CD8-positive, alpha-beta memory T cell (primary cell): ENCODE measurements around the gene SLC19A3. TPM values are rescaled to one million over a fixed set of nuclear protein-coding genes. Genes with fewer than 3 reads are reported as not detected.
"Not testable (repeated sequence)": the region's sequence is repeated elsewhere in the genome, so short reads cannot be mapped to it uniquely, and the experiment has no call there.

Source experiments
- CTCF ChIA-PET: fragments of 350-600 bp; sonication (Branson Sonifier 250); formaldehyde crosslinking; loops from one replicate; lab custom pipeline; 2021; ENCODE audit warnings: antibody characterized with exemption; lab: Charles Lee
- POLR2A ChIA-PET: fragments of 350-600 bp; sonication (Branson Sonifier 250); formaldehyde crosslinking; loops from one replicate; lab custom pipeline; 2021; ENCODE audit warnings: antibody characterized with exemption; lab: Charles Lee
- DNase-seq, 5 donors: peaks; one replicate each; pipeline versions ENCODE4 v3.0.0 to v3.0.0-alpha.2; 2020 to 2022; ENCODE audit warnings: mixed read lengths in 1 of 5
- H3K27ac ChIP-seq: one replicate; pipeline ENCODE4 v1.7.0; 2013; ENCODE audit warnings: low read depth, mild to moderate bottlenecking, low read length, moderate library complexity
- H3K27me3 ChIP-seq: 2 replicates; pipeline ENCODE4 v1.7.0; 2013; ENCODE audit warnings: low read length, mild to moderate bottlenecking; ENCODE audit not compliant: insufficient read depth, poor library complexity, severe bottlenecking
- H3K36me3 ChIP-seq: 2 replicates; pipeline ENCODE4 v1.7.0; 2013; ENCODE audit warnings: mild to moderate bottlenecking, low read length, moderate library complexity; ENCODE audit not compliant: insufficient read depth
- H3K4me1 ChIP-seq: 2 replicates; pipeline ENCODE4 v1.7.0; 2013; ENCODE audit warnings: mild to moderate bottlenecking, low read length, moderate library complexity; ENCODE audit not compliant: insufficient read depth
- H3K4me3 ChIP-seq: 2 replicates; pipeline ENCODE4 v1.7.0; 2013; ENCODE audit warnings: mild to moderate bottlenecking, low read length
- H3K9me3 ChIP-seq: 2 replicates; pipeline ENCODE4 v1.7.0; 2013; ENCODE audit warnings: mild to moderate bottlenecking, low read length
- H3K27ac Mint-ChIP-seq, 8 donors: one replicate each; pipeline ENCODE4 v1.8.0; 2020 to 2021; ENCODE audit warnings: mixed read lengths in 8 of 8, mild to moderate bottlenecking in 6 of 8, inconsistent platforms in 3 of 8, moderate library complexity in 3 of 8
- H3K27me3 Mint-ChIP-seq, 2 donors: one replicate each; pipeline ENCODE4 v1.8.0; 2020 to 2021; ENCODE audit warnings: mixed read lengths in 2 of 2, mild to moderate bottlenecking in 1 of 2, moderate library complexity in 1 of 2
- H3K36me3 Mint-ChIP-seq, 3 donors: one replicate each; pipeline ENCODE4 v1.8.0; 2020 to 2021; ENCODE audit warnings: mixed read lengths in 3 of 3, inconsistent platforms in 1 of 3, mild to moderate bottlenecking in 1 of 3
- H3K4me1 Mint-ChIP-seq, 3 donors: one replicate each; pipeline ENCODE4 v1.8.0; 2020 to 2021; ENCODE audit warnings: mixed read lengths in 3 of 3, inconsistent platforms in 1 of 3, mild to moderate bottlenecking in 1 of 3
- H3K4me3 Mint-ChIP-seq, 7 donors: one replicate each; pipeline ENCODE4 v1.8.0; 2020 to 2021; ENCODE audit warnings: mixed read lengths in 7 of 7, mild to moderate bottlenecking in 6 of 7, moderate library complexity in 4 of 7, inconsistent platforms in 2 of 7
- H3K9me3 Mint-ChIP-seq, 5 donors: one replicate each; pipeline ENCODE4 v1.8.0; 2020 to 2022; ENCODE audit warnings: mixed read lengths in 5 of 5, mild to moderate bottlenecking in 3 of 5, moderate library complexity in 2 of 5, inconsistent platforms in 1 of 5
- polyA plus RNA-seq: library from polyadenylated mRNA; unstranded; fragments of 300-500 nt; fragmentation: Illumina TruSeq; gene quantifications from one replicate; pipeline ENCODE4 v1.2.3, GENCODE V29; 2021
- total RNA-seq, 2 experiments: library from RNA; stranded (reverse); gene quantifications; one replicate each; pipeline ENCODE4 v1.2.3, GENCODE V29; 2021

The SLC19A3 gene
- total RNA-seq (not detected), polyA plus RNA-seq (not detected)

DNA sequence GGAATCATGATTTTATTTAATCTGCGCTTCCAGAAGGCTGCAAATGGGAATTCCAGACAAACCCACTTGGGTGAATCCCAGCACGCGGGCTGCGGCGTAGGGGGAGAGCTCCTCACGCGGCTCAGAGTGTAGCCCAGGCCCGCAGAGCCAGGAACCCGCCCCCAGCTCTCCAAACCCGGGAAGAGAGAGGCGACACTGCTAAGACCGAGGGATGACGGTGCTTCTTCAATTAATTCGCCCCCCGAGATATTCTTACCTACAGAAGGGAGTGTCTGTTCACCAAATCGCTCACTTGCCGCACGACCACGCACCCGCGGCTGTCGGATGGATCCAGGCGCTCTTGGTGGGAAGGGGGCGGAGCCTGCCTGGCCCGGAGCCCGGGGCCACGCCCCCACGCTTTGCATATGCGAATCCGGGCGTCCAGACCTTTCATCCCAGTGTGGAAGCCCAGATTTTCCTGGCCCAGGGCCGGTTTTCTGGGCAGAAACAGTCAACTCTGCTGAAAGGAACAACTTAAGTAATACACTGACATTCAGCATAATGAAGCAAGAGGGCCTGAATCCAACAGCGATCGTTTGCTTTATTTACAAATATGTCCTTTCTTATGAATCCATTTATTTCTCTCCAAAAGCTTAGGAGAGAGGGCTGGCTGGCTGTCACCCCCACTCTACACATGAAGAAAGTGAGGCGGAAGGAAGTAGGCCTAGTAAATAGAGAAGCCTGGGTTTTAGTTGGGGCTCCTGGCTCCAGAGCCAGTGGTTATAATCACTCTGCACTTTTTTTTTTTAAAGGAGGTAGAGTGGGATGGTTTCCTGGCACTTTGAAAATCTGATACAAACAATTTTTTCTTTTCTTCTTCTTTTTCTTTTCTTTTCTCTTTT, at the start of gene SLC19A3:
SLC19A3 (minus strand) TSS at position 342 of the 881 bp plus-strand sequence. CDS start 15,710 bp downstream, outside the sequence.
- CTCF ChIA-PET, result no interaction called here
- DNase-seq, result no peak
- H3K27me3 Mint-ChIP-seq, result peaks cover 22 to 37% of the 10 kb centered on the region in 2 donors

DNA sequence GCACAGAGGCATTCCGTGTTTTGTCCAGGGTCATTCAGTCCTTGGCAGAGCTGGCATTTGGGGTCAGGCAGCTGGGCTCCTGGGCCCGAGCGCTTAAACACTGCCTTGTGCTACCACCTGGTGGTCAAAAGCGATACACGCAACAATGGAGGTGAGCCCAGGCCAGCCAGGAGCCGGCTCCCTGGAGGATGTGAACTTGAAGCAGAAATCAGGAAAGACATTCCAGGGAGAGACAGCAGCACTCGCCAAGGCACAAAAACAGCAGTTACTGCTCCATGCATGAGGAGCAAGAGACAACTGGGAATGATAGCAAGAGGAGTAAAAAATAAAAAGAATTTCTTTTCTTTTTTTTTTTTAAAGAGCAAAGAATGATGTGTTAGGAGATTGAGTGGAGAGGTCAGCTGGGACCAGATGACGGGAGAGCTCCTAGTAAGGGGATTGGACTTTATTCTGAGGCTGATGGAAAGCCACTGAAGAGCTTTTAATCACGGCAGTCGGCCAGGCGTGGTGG, 48.6 kb upstream of the SLC19A3 start:
- Mint-ChIP-seq H3K4me3 (no peak overlapping the region), H3K9me3 (no peaks in the 10 kb centered on the region), H3K27ac (peak overlapping the region in 1 of 8 donors; percentile 8), H3K36me3 (no peaks in the 10 kb centered on the region), H3K4me1 (peaks cover 0 to 5% (median 2%) of the 10 kb centered on the region in 3 donors), H3K27me3 (peaks cover 0 to 4% of the 10 kb centered on the region in 2 donors)
- no peaks in the 10 kb centered on the region for H3K27me3 ChIP-seq
- H3K4me1 ChIP-seq, result no peaks in the 10 kb centered on the region
- H3K27ac ChIP-seq, result no peak overlapping the region
- peak; percentile 26 to 63 (median 43) for DNase-seq
- POLR2A ChIA-PET, result no interaction called here
- CTCF ChIA-PET, result interaction anchor here (0.7 to 1.5 kb wide), 10 partner anchors 8 to 734 kb away, joined by 3 to 5 read pairs (median 3); no protein-coding TSS in a partner anchor
- H3K4me3 ChIP-seq, result no peak overlapping the region
- H3K9me3 ChIP-seq, result no peaks in the 10 kb centered on the region
- no peaks in the 10 kb centered on the region for H3K36me3 ChIP-seq

More for the DNA sequence above, at the start of gene SLC19A3:
- Mint-ChIP-seq H3K36me3 (no peaks in the 10 kb centered on the region), H3K4me3 (peak within 1 kb of the TSS in 1 of 7 donors; percentile 10), H3K27ac (no peak within 1 kb of the TSS), H3K9me3 (no peaks in the 10 kb centered on the region), H3K4me1 (peaks cover 0 to 3% (median 2%) of the 10 kb centered on the region in 3 donors)
- Histone ChIP-seq H3K4me1 (no peaks in the 10 kb centered on the region), H3K27me3 (no peaks in the 10 kb centered on the region), H3K27ac (no peak within 1 kb of the TSS), H3K4me3 (no peak within 1 kb of the TSS), H3K36me3 (no peaks in the 10 kb centered on the region), H3K9me3 (no peaks in the 10 kb centered on the region)
- POLR2A ChIA-PET, result no interaction called here

DNA sequence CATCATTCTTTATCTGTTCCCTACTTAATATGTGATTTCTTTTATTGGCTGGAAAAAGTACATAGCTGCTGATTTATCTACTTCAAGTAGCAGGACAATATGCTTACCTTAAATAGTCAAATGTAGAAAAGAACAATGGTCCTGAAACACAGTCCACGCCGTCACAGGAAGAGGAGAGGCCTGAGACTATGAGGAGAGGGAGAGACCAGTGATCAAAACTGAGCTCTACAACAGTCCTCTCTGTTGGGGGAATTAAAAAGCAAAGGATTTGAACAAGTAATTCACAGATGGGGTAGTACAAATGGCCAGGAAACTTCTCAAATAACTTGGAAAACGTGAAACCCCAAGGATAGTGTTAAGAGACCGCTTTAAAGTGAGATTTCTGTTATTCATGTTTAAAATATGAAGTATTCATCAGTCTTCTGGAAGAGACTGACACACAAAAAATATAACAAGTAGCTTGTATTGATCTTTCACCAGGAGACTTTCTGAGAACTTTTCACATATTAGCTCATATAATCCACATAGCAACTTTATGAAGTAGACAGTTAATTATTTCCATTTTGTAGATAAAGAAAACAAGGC, 48.1 kb upstream of the SLC19A3 start:
- Mint-ChIP-seq H3K9me3 (no peaks in the 10 kb centered on the region), H3K27me3 (peaks cover 0 to 4% of the 10 kb centered on the region in 2 donors)

GRCh38 chr2:227761740-227762476, 44.1 kb upstream of the SLC19A3 start:
- Mint-ChIP-seq H3K27ac (no peak overlapping the region), H3K4me1 (peaks cover 0 to 5% (median 2%) of the 10 kb centered on the region in 3 donors), H3K27me3 (peaks cover 0 to 7% of the 10 kb centered on the region in 2 donors), H3K36me3 (no peaks in the 10 kb centered on the region), H3K9me3 (no peaks in the 10 kb centered on the region), H3K4me3 (no peak overlapping the region)
- ChIA-PET POLR2A (no interaction called here), CTCF (interaction anchor here (1.9 kb wide), 1 partner anchor 103 kb away, joined by 5 read pairs; no protein-coding TSS in a partner anchor)
- Histone ChIP-seq H3K4me3 (no peak overlapping the region), H3K9me3 (no peaks in the 10 kb centered on the region), H3K4me1 (no peaks in the 10 kb centered on the region), H3K27ac (no peak overlapping the region), H3K36me3 (no peaks in the 10 kb centered on the region), H3K27me3 (no peaks in the 10 kb centered on the region)
- no peak for DNase-seq

More for the DNA sequence above, 48.1 kb upstream of the SLC19A3 start:
- ChIA-PET POLR2A (no interaction called here), CTCF (interaction anchor here (0.7 to 1.5 kb wide), 11 partner anchors 9 to 733 kb away, joined by 3 to 5 read pairs (median 3); no protein-coding TSS in a partner anchor)
- H3K27ac ChIP-seq, result no peak overlapping the region
- H3K36me3 ChIP-seq, result no peaks in the 10 kb centered on the region
- H3K27me3 ChIP-seq, result no peaks in the 10 kb centered on the region
- no peak overlapping the region for H3K4me3 ChIP-seq
- Mint-ChIP-seq H3K4me1 (peaks cover 0 to 5% (median 2%) of the 10 kb centered on the region in 3 donors), H3K4me3 (no peak overlapping the region), H3K36me3 (no peaks in the 10 kb centered on the region), H3K27ac (peak overlapping the region in 2 of 8 donors; percentile 8 to 23)
- no peak for DNase-seq
- H3K4me1 ChIP-seq, result no peaks in the 10 kb centered on the region
- no peaks in the 10 kb centered on the region for H3K9me3 ChIP-seq

DNA sequence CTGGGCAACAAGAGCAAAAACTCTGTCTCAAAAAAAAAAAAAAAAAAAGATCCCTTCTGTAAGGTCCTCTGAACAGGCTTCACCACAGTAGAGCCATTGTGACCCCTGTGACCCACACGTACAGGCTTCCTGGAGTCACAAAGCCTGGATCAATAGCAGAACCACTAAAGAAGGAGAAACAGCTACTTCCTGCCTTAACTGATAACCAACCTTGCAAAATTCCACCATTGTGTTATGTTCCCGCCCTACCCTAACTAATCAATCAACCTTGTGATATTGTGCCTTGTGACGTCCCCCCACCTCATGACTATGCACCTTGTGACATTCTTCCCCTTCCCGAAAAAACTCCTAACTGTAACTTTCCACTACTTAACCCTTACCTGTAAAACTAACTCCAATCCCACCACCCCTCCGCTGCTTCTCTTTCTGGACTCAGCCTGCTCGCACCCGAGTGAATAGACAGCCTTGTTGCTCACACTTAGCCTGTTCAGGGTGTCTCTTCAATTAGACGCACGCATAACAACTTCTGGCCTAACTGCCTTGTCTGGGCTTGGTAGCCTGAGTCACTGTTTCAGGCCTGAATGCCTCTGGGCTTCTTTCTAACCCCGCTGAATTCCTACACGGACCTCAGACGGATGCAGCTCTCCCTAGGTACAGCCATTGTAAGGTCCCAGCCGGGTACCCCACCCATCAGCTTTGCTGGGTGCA, 41.7 kb upstream of the SLC19A3 start:
- CTCF ChIA-PET, result no interaction called here

GRCh38 chr2:227756261-227756660, 38.4 kb upstream of the SLC19A3 start:
- H3K9me3 Mint-ChIP-seq, H3K4me3 Mint-ChIP-seq, DNase-seq, H3K4me1 Mint-ChIP-seq, POLR2A ChIA-PET, H3K36me3 ChIP-seq, H3K27ac Mint-ChIP-seq, H3K4me1 ChIP-seq, H3K36me3 Mint-ChIP-seq, H3K27ac ChIP-seq, H3K4me3 ChIP-seq, H3K27me3 ChIP-seq, H3K9me3 ChIP-seq, H3K27me3 Mint-ChIP-seq: not testable (repeated sequence)
- CTCF ChIA-PET, result interaction anchor here (1.3 kb wide), 1 partner anchor 10 kb away, joined by 5 read pairs; no protein-coding TSS in a partner anchor

More for the DNA sequence above, 41.7 kb upstream of the SLC19A3 start:
- POLR2A ChIA-PET, result no interaction called here
- Mint-ChIP-seq H3K27me3 (peaks cover 0 to 4% of the 10 kb centered on the region in 2 donors), H3K36me3 (no peaks in the 10 kb centered on the region), H3K9me3 (no peaks in the 10 kb centered on the region), H3K4me3 (no peak overlapping the region), H3K27ac (peak overlapping the region in 1 of 8 donors; percentile 33), H3K4me1 (no peaks in the 10 kb centered on the region)
- Histone ChIP-seq H3K27ac (no peak overlapping the region), H3K4me3 (no peak overlapping the region), H3K9me3 (no peaks in the 10 kb centered on the region), H3K4me1 (no peaks in the 10 kb centered on the region), H3K36me3 (no peaks in the 10 kb centered on the region), H3K27me3 (no peaks in the 10 kb centered on the region)
- DNase-seq, result no peak

DNA sequence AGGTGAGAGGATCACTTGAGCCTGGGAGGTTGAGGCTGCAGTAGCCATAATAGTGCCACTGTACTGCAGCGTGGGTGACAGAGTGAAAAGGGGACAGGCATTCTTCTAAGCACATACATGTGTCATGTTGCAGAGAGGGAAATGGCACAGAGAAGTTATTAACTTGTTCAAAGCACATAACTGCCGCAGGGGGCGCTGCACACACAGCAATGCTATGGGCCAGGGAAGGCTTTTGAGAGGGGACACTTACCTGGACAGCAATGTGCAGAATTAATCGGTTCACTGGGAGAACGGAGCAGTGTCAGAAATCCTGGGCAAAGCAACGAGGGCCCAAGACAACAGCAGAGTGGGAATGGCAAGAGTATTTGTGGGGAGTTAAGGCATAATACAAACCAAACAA, 30.3 kb upstream of the SLC19A3 start:
- DNase-seq, result no peak
- peaks cover 0 to 2% (median 0%) of the 10 kb centered on the region in 3 donors for H3K36me3 Mint-ChIP-seq
- CTCF ChIA-PET, result no interaction called here

More for the DNA sequence above, 30.3 kb upstream of the SLC19A3 start:
- H3K27me3 Mint-ChIP-seq, result peaks cover 3 to 4% of the 10 kb centered on the region in 2 donors
- H3K4me1 Mint-ChIP-seq, result no peaks in the 10 kb centered on the region
- H3K27ac Mint-ChIP-seq, result no peak overlapping the region
- Histone ChIP-seq H3K36me3 (no peaks in the 10 kb centered on the region), H3K4me3 (no peak overlapping the region), H3K27ac (no peak overlapping the region), H3K9me3 (no peaks in the 10 kb centered on the region), H3K4me1 (no peaks in the 10 kb centered on the region), H3K27me3 (no peaks in the 10 kb centered on the region)
- H3K4me3 Mint-ChIP-seq, result no peak overlapping the region
- H3K9me3 Mint-ChIP-seq, result no peaks in the 10 kb centered on the region
- POLR2A ChIA-PET, result no interaction called here
